AG09319 (cell line): ENCODE data around the gene RAB34.

Source experiments
- DNase-seq: peaks from one replicate; pipeline ENCODE4 v3.0.0-alpha.2; 2010; ENCODE audit warnings: low read depth; ENCODE audit errors: extremely low read depth
- TF ChIP-seq, protein P1 (sequence below): IDR thresholded peaks from 2 replicates; pipeline ENCODE4 v1.5.1; 2011; ENCODE audit warnings: low read depth, mild to moderate bottlenecking, inconsistent platforms, low read length, moderate library complexity

Gene RAB34

GRCh38 chr17:28748852-28749515, 31.3 kb upstream of the RAB34 start:
- DNase-seq = no peak
- TF ChIP-seq, protein P1, sequence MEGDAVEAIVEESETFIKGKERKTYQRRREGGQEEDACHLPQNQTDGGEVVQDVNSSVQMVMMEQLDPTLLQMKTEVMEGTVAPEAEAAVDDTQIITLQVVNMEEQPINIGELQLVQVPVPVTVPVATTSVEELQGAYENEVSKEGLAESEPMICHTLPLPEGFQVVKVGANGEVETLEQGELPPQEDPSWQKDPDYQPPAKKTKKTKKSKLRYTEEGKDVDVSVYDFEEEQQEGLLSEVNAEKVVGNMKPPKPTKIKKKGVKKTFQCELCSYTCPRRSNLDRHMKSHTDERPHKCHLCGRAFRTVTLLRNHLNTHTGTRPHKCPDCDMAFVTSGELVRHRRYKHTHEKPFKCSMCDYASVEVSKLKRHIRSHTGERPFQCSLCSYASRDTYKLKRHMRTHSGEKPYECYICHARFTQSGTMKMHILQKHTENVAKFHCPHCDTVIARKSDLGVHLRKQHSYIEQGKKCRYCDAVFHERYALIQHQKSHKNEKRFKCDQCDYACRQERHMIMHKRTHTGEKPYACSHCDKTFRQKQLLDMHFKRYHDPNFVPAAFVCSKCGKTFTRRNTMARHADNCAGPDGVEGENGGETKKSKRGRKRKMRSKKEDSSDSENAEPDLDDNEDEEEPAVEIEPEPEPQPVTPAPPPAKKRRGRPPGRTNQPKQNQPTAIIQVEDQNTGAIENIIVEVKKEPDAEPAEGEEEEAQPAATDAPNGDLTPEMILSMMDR = no peak

- DNase-seq = no peak
- TF ChIP-seq, protein P1 = no peak
Observed at GRCh38 chr17:28747801-28748750, 30.4 kb upstream of the RAB34 start.

DNA sequence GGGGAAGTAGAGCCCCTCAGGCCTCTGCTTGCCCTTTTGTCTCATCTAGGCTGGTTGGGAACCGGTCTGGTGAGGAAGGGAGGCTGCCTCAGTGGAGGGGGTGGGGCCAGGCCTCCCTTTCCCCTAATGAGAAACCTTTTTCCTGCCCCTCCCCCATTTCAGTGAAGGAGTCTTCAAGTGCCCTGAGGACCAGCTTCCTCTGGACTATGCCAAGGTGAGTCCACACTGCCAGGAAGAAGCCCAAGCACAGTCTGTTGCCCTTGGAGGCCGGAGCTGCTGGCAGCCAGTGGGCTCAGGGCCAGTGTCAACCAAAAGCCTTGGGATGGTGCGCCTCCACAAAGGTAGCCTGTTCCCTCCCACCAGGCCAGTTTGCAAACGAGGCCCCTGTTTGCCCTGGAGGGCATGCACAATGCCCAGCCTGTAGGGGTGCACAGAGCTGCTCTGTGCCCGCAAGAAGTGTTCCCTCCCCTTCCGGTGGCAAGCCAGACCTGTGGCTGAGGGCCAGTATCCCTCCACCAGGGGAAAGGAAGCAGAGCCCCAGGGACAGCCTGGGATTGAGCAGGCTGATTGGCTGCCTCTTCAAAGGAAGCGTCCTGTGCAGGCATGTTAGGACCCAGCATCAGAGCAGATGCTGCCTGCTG, 29.5 kb upstream of the RAB34 start:
- TF ChIP-seq, protein P1 = no peak
- DNase-seq = no peak

DNA sequence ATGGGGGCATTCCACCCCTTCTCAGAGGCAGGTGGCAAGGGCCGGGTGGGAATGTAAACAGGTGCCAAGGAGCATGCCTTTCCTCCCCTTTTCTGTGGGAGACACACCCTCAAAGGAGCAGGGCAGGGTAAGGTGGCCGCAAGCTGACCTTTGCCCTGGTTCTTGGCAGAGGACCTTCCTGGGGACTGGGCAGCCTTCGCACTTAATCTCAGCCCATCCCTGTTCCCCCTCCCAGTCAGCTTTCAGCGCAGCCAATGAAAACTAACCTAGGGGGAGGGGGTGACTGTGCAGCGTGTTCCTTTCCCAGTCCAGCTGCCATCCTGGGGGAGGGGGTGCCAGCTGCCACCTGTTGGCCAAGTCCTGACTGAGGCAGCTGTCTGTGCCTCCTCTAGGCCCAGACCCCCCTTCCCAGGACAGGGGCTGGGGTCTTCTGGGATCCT, 29.0 kb upstream of the RAB34 start:
- TF ChIP-seq, protein P1 = no peak
- DNase-seq = no peak

- TF ChIP-seq, protein P1 = no peak
- DNase-seq = no peak
Observed at GRCh38 chr17:28745786-28746411, 28.2 kb upstream of the RAB34 start.

DNA sequence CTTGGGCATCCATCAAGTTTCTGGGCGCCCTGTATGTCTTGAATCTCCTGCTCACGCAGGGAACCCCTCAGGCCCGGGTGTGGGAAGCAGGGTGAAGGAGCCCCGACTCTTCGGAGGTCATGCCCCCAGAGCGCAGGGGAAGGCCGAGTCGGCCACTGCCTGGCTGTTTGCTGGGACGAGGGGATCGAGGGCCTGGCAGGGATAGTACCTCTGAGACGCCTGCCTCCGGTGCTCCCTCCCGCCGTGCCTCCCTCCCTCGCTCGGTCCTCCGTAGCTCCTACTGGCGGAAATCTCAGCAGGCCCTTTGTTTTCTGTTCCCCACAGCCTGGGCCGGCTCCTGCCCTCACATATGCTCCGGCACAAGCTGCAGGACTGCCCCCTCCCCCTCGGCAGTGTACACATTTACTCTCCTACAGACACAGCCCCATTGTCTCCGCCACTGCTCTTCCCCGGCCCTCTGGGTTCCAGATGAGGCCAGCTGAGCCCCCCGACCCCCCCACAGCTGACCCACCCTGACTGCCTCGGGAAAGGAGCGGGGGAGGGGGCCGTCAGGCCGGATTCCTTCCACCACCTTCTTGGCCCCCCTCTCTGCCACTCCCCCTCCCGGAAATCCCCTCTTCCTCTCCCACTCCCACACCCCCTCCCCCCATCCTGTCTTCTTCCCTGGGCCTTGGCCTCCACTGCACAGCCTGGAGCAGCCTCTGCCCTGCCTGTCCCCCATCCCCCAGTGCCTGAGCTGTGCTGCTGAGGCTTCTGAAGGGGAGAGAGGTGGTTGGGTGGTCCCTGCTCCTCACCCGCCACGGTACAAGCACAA, 27.5 kb upstream of the RAB34 start:
- DNase-seq = no peak
- TF ChIP-seq, protein P1 = no peak
